HepG2 (cell line): Measurements from ENCODE around the gene PIGO. TPM values are rescaled to one million over a fixed set of nuclear protein-coding genes. Genes with fewer than 3 reads are reported as not detected.

ENCODE experiments used
- ATF7-NPFF ChIP-seq: sonication (generic); formaldehyde crosslinking; IDR thresholded peaks from 2 replicates; pipeline ENCODE4 v1.8.1; 2023; ENCODE audit warnings: mild to moderate bottlenecking, low read depth, missing genetic modification reagents, moderate library complexity
- BHLHE40 ChIP-seq: IDR thresholded peaks from 2 replicates; pipeline ENCODE4 v1.6.1; 2011; ENCODE audit warnings: low read length, improper control_type of control experiment
- CC2D1A ChIP-seq: sonication (generic); formaldehyde crosslinking; IDR thresholded peaks from 2 replicates; pipeline ENCODE4 v1.8.1; 2023; ENCODE audit warnings: mild to moderate bottlenecking, missing genetic modification reagents
- HOXA9 ChIP-seq: sonication (generic); formaldehyde crosslinking; IDR thresholded peaks from 2 replicates; pipeline ENCODE4 v1.8.1; 2022; ENCODE audit warnings: missing genetic modification reagents, mild to moderate bottlenecking, moderate library complexity, borderline replicate concordance
- KLF6 ChIP-seq: IDR thresholded peaks from 2 replicates; pipeline ENCODE4 v1.8.0; 2016; ENCODE audit warnings: missing biosample characterization, missing genetic modification reagents
- MED13 ChIP-seq: sonication (generic); formaldehyde crosslinking; IDR thresholded peaks from 2 replicates; pipeline ENCODE4 v1.5.0; 2020; ENCODE audit warnings: missing genetic modification reagents
- MEF2D ChIP-seq: sonication (generic); formaldehyde crosslinking; IDR thresholded peaks from 2 replicates; pipeline ENCODE4 v1.5.1; 2020; ENCODE audit warnings: mild to moderate bottlenecking, missing genetic modification reagents
- MTA3 ChIP-seq: sonication (generic); formaldehyde crosslinking; IDR thresholded peaks from 2 replicates; pipeline ENCODE4 v1.4.0; 2020; ENCODE audit warnings: missing genetic modification reagents
- NR2F6 ChIP-seq, 2 experiments: IDR thresholded peaks; 2 replicates each; pipeline ENCODE4 v1.6.1; 2016; ENCODE audit warnings: antibody characterized with exemption in 1 of 2, mild to moderate bottlenecking in 1 of 2
- POLR2AphosphoS5 ChIP-seq: IDR thresholded peaks from 2 replicates; pipeline ENCODE4 v1.6.1; 2012; ENCODE audit warnings: low read depth, low read length
- PREB ChIP-seq: sonication (generic); formaldehyde crosslinking; IDR thresholded peaks from 2 replicates; pipeline ENCODE4 v1.4.0; 2020; ENCODE audit warnings: missing genetic modification reagents
- SCMH1 ChIP-seq: sonication (generic); formaldehyde crosslinking; IDR thresholded peaks from 2 replicates; pipeline ENCODE4 v1.9.0; 2021; ENCODE audit warnings: missing genetic modification reagents, mild to moderate bottlenecking, borderline replicate concordance
- TFAP4 ChIP-seq: sonication (generic); IDR thresholded peaks from 2 replicates; pipeline ENCODE4 v1.6.1; 2016; ENCODE audit warnings: low read depth, borderline replicate concordance
- TGIF2 ChIP-seq: IDR thresholded peaks from 2 replicates; pipeline ENCODE4 v1.6.1; 2016; ENCODE audit warnings: control low read depth, missing compliant biosample characterization
- ZBTB3 ChIP-seq: sonication (generic); formaldehyde crosslinking; IDR thresholded peaks from 2 replicates; pipeline ENCODE4 v1.4.0; 2020; ENCODE audit warnings: low read depth, mild to moderate bottlenecking, moderate library complexity, missing genetic modification reagents, borderline replicate concordance
- ZNF232 ChIP-seq: sonication (generic); formaldehyde crosslinking; IDR thresholded peaks from 2 replicates; pipeline ENCODE4 v1.4.0; 2020; ENCODE audit warnings: missing genetic modification reagents, borderline replicate concordance
- ZNF326 ChIP-seq: sonication (generic); formaldehyde crosslinking; IDR thresholded peaks from 2 replicates; pipeline ENCODE4 v1.4.0; 2020; ENCODE audit warnings: missing genetic modification reagents, borderline replicate concordance
- ZNF496 ChIP-seq: sonication (generic); formaldehyde crosslinking; IDR thresholded peaks from 2 replicates; pipeline ENCODE4 v1.8.1; 2023; ENCODE audit warnings: mild to moderate bottlenecking, moderate library complexity, missing genetic modification reagents; ENCODE audit not compliant: insufficient replicate concordance
- ZNF629 ChIP-seq: sonication (generic); formaldehyde crosslinking; conservative IDR thresholded peaks from 2 replicates; pipeline ENCODE4 v1.5.0; 2020; ENCODE audit warnings: missing genetic modification reagents
- ZNF674 ChIP-seq: sonication (generic); formaldehyde crosslinking; IDR thresholded peaks from 2 replicates; pipeline ENCODE4 v1.5.0; 2020; ENCODE audit warnings: low read depth, mild to moderate bottlenecking, missing genetic modification reagents
- ZNF792 ChIP-seq: IDR thresholded peaks from 2 replicates; pipeline ENCODE4 v1.6.1; 2016
- ZSCAN30 ChIP-seq: sonication (generic); formaldehyde crosslinking; IDR thresholded peaks from 2 replicates; pipeline ENCODE4 v1.5.0; 2020; ENCODE audit warnings: mild to moderate bottlenecking, missing genetic modification reagents
- polyA plus RNA-seq, 8 experiments: library from polyadenylated mRNA; depleted of rRNA in 3 of 8; stranded (reverse) in 7 of 8; unstranded in 1 of 8; fragments of >200 nt; fragmentation: Illumina TruSeq in 4 of 8; extraction: Trizol in 4 of 8; gene quantifications; 2 replicates each; pipeline versions ENCODE4 v1.2.1 to v1.2.3, GENCODE V29; 2011 to 2016; ENCODE audit warnings: low read depth in 4 of 8, missing spikeins in 1 of 8, mixed read lengths in 1 of 8; ENCODE audit not compliant: insufficient read depth in 1 of 8
- total RNA-seq, 5 experiments: library from RNA; depleted of rRNA; stranded (reverse); fragments of >200 nt; fragmentation: Illumina TruSeq; extraction: Trizol; gene quantifications; 2 replicates each; pipeline ENCODE4 v1.2.3, GENCODE V29; 2016; ENCODE audit warnings: low read depth in 1 of 5
- TF ChIP-seq, protein P1 (sequence below): sonication (generic); formaldehyde crosslinking; IDR thresholded peaks from 2 replicates; pipeline ENCODE4 v1.4.0; 2020; ENCODE audit warnings: mild to moderate bottlenecking, low read depth, missing genetic modification reagents
- TF ChIP-seq, protein P2 (sequence below): sonication (generic); formaldehyde crosslinking; IDR thresholded peaks from 2 replicates; pipeline ENCODE4 v1.8.0; 2022; ENCODE audit warnings: missing genetic modification reagents, mild to moderate bottlenecking, inconsistent platforms, borderline replicate concordance
- TF ChIP-seq, protein P3 (sequence below): sonication (generic); formaldehyde crosslinking; IDR thresholded peaks from 2 replicates; pipeline ENCODE4 v1.4.0; 2020; ENCODE audit warnings: missing genetic modification reagents

The PIGO gene
- total and polyA plus RNA-seq, 2 of the 13 experiments (the other 11 are each of a cell fraction or from before 2014, with no cell fraction given): 20.5 to 26.2 TPM

GRCh38 chr9:35079426-35080341 lies 16.7 kb downstream of the PIGO start, which contains the start of gene FANCG (continued):
- TF ChIP-seq NR2F6 (IDR thresholded peaks at IDR 0.05): no peak
- TF ChIP-seq NR2F6 (CRISPR knock-in tag; IDR thresholded peaks at IDR 0.05): 0 out of 2 replicates have a peak, but pooled peaks have one; percentile 14
- TF ChIP-seq KLF6 (CRISPR knock-in tag): 0 out of 2 replicates have a peak, but pooled peaks have one; percentile 28
- TF ChIP-seq TFAP4: peak; percentile 22; the same call in 1 of the 2 replicates
- TF ChIP-seq MED13 (CRISPR knock-in tag): no peak
- TF ChIP-seq ZSCAN30 (CRISPR knock-in tag): no peak
- peak; percentile 70; the same call in 1 of the 2 replicates for TF ChIP-seq HOXA9 (CRISPR knock-in tag)
- TF ChIP-seq SCMH1: no peak
- 0 out of 2 replicates have a peak, but pooled peaks have one; percentile 33 for TF ChIP-seq ZNF232
- TF ChIP-seq ZNF629 (CRISPR knock-in tag): 0 out of 2 replicates have a peak, but pooled peaks have one; percentile 4
- no peak for TF ChIP-seq ZNF326 (CRISPR knock-in tag)
- TF ChIP-seq MEF2D (CRISPR knock-in tag): no peak; the same call in 1 of the 2 replicates
- peak; percentile 47 for TF ChIP-seq POLR2AphosphoS5
- TF ChIP-seq, protein P1, sequence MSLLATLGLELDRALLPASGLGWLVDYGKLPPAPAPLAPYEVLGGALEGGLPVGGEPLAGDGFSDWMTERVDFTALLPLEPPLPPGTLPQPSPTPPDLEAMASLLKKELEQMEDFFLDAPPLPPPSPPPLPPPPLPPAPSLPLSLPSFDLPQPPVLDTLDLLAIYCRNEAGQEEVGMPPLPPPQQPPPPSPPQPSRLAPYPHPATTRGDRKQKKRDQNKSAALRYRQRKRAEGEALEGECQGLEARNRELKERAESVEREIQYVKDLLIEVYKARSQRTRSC (CRISPR knock-in tag): no peak
- TF ChIP-seq ATF7-NPFF (CRISPR knock-in tag): peak; percentile 53
- no peak for TF ChIP-seq ZNF496 (CRISPR knock-in tag)
- TF ChIP-seq PREB: no peak
- no peak for TF ChIP-seq BHLHE40
- no peak for TF ChIP-seq MTA3
- no peak for TF ChIP-seq ZNF674 (CRISPR knock-in tag)
- TF ChIP-seq TGIF2: no peak
- no peak for TF ChIP-seq ZBTB3 (CRISPR knock-in tag)
- TF ChIP-seq, protein P2, sequence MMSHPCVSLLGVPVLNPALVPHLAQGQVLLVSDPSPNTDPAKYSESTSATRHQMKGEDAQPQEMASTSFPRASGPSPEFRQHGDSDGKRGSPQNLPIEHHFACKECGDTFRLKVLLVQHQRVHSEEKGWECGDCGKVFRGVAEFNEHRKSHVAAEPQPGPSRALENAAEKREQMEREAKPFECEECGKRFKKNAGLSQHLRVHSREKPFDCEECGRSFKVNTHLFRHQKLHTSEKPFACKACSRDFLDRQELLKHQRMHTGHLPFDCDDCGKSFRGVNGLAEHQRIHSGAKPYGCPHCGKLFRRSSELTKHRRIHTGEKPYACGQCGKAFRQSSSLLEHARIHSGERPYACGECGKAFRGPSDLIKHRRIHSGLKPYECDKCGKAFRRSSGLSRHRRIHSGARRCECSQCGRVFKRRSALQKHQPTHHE (CRISPR knock-in tag): no peak; the same call in 1 of the 2 replicates
- no peak; the same call in 1 of the 2 replicates for TF ChIP-seq ZNF792 (CRISPR knock-in tag)
- TF ChIP-seq, protein P3, sequence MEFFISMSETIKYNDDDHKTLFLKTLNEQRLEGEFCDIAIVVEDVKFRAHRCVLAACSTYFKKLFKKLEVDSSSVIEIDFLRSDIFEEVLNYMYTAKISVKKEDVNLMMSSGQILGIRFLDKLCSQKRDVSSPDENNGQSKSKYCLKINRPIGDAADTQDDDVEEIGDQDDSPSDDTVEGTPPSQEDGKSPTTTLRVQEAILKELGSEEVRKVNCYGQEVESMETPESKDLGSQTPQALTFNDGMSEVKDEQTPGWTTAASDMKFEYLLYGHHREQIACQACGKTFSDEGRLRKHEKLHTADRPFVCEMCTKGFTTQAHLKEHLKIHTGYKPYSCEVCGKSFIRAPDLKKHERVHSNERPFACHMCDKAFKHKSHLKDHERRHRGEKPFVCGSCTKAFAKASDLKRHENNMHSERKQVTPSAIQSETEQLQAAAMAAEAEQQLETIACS (CRISPR knock-in tag): no peak
- no peak for TF ChIP-seq CC2D1A
